Hepatocyte (in vitro differentiated cells): ENCODE measurements around the gene DEPDC4. TPM values are rescaled to one million over a fixed set of nuclear protein-coding genes. Genes with fewer than 3 reads are reported as not detected.

ENCODE experiments used
- DNase-seq: peaks from one replicate; pipeline ENCODE4 v3.0.0-alpha.2; 2016; ENCODE audit warnings: low spot score
- H2AFZ ChIP-seq: fragments of 200-600 bp; sonication (generic); 2 replicates; pipeline ENCODE4 v1.6.0; 2016; ENCODE audit warnings: antibody characterized with exemption, mild to moderate bottlenecking
- H3K27ac ChIP-seq: fragments of 200-600 bp; sonication (generic); 2 replicates; pipeline ENCODE4 v1.5.1; 2016; ENCODE audit warnings: mild to moderate bottlenecking
- H3K27me3 ChIP-seq: fragments of 200-600 bp; sonication (generic); 2 replicates; pipeline ENCODE4 v1.6.1; 2016
- H3K36me3 ChIP-seq: fragments of 200-600 bp; sonication (generic); replicated peaks from 2 replicates; pipeline ENCODE4 v1.5.1; 2016; ENCODE audit warnings: low read depth; ENCODE audit not compliant: insufficient read depth
- H3K4me1 ChIP-seq: fragments of 200-600 bp; sonication (generic); 2 replicates; pipeline ENCODE4 v1.5.1; 2016; ENCODE audit warnings: mild to moderate bottlenecking, moderate library complexity; ENCODE audit not compliant: insufficient read depth
- H3K4me2 ChIP-seq: fragments of 200-600 bp; sonication (generic); 2 replicates; pipeline ENCODE4 v1.6.0; 2016
- H3K4me3 ChIP-seq: fragments of 200-600 bp; sonication (generic); 2 replicates; pipeline ENCODE4 v1.5.1; 2016; ENCODE audit warnings: mild to moderate bottlenecking
- H3K79me2 ChIP-seq: fragments of 200-600 bp; sonication (generic); 2 replicates; pipeline ENCODE4 v1.6.0; 2017; ENCODE audit warnings: mild to moderate bottlenecking
- H3K9me2 ChIP-seq: fragments of 200-600 bp; sonication (generic); replicated peaks from 2 replicates; pipeline ENCODE4 v1.6.0; 2017; ENCODE audit warnings: mild to moderate bottlenecking; ENCODE audit not compliant: insufficient read depth
- H3K9me3 ChIP-seq: fragments of 200-600 bp; sonication (generic); 2 replicates; pipeline ENCODE4 v1.5.1; 2016; ENCODE audit warnings: low read depth, mild to moderate bottlenecking
- H4K20me1 ChIP-seq: fragments of 200-600 bp; sonication (generic); 2 replicates; pipeline ENCODE4 v1.6.0; 2016; ENCODE audit warnings: mild to moderate bottlenecking; ENCODE audit not compliant: insufficient read depth, poor library complexity, severe bottlenecking
- EZH2 ChIP-seq: fragments of 200-600 bp; sonication (generic); IDR thresholded peaks from 2 replicates; pipeline ENCODE4 v1.6.1; 2016; ENCODE audit warnings: antibody characterized with exemption, mild to moderate bottlenecking, borderline replicate concordance
- EZH2phosphoT487 ChIP-seq: fragments of 200-600 bp; sonication (generic); IDR thresholded peaks from one replicate; pipeline ENCODE4 v1.6.1; 2018; ENCODE audit warnings: antibody characterized with exemption, mild to moderate bottlenecking, low read depth, moderate library complexity; ENCODE audit not compliant: unreplicated experiment, severe bottlenecking
- WGBS: methylation state at CpG from one replicate; pipeline ENCODE4 v1.1.6; 2016; ENCODE audit warnings: low lambda C conversion rate; ENCODE audit errors: missing lambda C conversion rate; 5-methylcytosine and 5-hydroxymethylcytosine counted together
- polyA plus RNA-seq: library from polyadenylated mRNA; unstranded; fragments of >200 nt; fragmentation: Nextera tagmentation; extraction: Ambion mirVana; gene quantifications from 2 replicates; pipeline ENCODE4 v1.2.1, GENCODE V29; 2016
- total RNA-seq: library from RNA; depleted of rRNA; stranded (reverse); fragments of >200 nt; gene quantifications from 2 replicates; pipeline ENCODE4 v1.2.3, GENCODE V29; 2014
- TF ChIP-seq, protein P1 (sequence below): fragments of 200-600 bp; sonication (generic); IDR thresholded peaks from 2 replicates; pipeline ENCODE4 v1.5.1; 2016; ENCODE audit warnings: antibody characterized with exemption, mild to moderate bottlenecking; ENCODE audit not compliant: poor library complexity

Gene DEPDC4
- total and polyA plus RNA-seq, 2 experiments from 2014 or later = 0.69 to 1.3 TPM

DNA sequence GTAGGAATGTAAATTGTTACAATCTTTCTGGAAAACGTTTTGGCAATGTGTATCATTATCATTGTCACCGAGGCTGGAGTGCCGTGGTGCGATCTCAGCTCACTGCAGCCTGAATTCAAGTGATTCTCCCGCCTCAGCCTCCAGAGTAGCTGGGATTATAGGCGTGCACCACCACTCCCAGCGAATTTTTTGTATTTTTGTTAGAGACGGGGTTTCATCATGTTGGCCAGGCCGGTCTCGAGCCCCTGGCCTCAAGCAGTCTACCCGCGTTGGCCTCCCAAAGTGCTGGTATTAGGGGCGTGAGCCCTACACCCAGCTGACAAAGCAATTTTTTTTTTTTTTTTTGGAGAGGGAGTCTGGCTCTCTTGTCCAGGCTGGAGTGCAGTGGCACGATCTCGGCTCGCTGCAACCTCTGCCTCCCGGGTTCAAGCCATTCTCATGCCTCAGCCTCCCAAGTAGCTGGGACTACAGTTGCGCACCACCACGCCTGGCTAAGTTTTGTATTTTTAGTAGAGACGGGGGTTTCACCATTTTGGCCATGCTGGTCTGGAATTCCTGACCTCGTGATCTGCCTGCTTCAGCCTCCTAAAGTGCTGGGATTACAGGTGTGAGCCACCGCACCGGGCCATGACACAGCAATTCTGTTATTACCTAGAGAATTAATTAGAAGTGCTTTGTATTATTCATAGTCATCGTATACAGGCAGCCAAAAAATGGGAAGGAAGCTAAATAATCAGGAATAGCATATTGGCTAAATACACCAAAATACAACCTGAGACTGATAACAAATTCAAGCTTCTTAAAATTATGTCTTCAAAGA lies 65.1 kb downstream of the DEPDC4 start:
- H3K79me2 ChIP-seq = peaks cover 53% of the 10 kb centered on the region
- no peaks in the 10 kb centered on the region for H3K9me3 ChIP-seq
- H3K4me3 ChIP-seq = peak overlapping the region; percentile 38
- peaks cover 9% of the 10 kb centered on the region for H3K4me1 ChIP-seq
- no peaks in the 10 kb centered on the region for H4K20me1 ChIP-seq
- no peaks in the 10 kb centered on the region for H3K27me3 ChIP-seq
- WGBS = 85% methylated on average over 23 of the region's 24 CpGs
- H3K4me2 ChIP-seq = peak overlapping the region; percentile 79
- H3K9me2 ChIP-seq = no peaks in the 10 kb centered on the region
- no peaks in the 10 kb centered on the region for H3K36me3 ChIP-seq
- peak overlapping the region; percentile 40 for H2AFZ ChIP-seq
- DNase-seq = no peak
- no peak for TF ChIP-seq EZH2phosphoT487
- TF ChIP-seq, protein P1, sequence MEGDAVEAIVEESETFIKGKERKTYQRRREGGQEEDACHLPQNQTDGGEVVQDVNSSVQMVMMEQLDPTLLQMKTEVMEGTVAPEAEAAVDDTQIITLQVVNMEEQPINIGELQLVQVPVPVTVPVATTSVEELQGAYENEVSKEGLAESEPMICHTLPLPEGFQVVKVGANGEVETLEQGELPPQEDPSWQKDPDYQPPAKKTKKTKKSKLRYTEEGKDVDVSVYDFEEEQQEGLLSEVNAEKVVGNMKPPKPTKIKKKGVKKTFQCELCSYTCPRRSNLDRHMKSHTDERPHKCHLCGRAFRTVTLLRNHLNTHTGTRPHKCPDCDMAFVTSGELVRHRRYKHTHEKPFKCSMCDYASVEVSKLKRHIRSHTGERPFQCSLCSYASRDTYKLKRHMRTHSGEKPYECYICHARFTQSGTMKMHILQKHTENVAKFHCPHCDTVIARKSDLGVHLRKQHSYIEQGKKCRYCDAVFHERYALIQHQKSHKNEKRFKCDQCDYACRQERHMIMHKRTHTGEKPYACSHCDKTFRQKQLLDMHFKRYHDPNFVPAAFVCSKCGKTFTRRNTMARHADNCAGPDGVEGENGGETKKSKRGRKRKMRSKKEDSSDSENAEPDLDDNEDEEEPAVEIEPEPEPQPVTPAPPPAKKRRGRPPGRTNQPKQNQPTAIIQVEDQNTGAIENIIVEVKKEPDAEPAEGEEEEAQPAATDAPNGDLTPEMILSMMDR = no peak
- TF ChIP-seq EZH2 = no peak
- peak overlapping the region; percentile 86 for H3K27ac ChIP-seq

- under 1% methylated on average over 38 of the region's 38 CpGs for WGBS
- Histone ChIP-seq H3K36me3 (no peaks in the 10 kb centered on the region), H2AFZ (peak within 1 kb of the TSS; percentile 83), H3K27ac (peak within 1 kb of the TSS; percentile 86), H3K79me2 (peaks cover 53% of the 10 kb centered on the region), H3K9me2 (no peaks in the 10 kb centered on the region), H3K4me2 (peak within 1 kb of the TSS; percentile 96), H3K4me3 (peak within 1 kb of the TSS; percentile 98), H4K20me1 (no peaks in the 10 kb centered on the region), H3K4me1 (peaks cover 9% of the 10 kb centered on the region), H3K27me3 (no peaks in the 10 kb centered on the region), H3K9me3 (no peaks in the 10 kb centered on the region)
- no peak for TF ChIP-seq EZH2phosphoT487
- TF ChIP-seq, protein P1 = no peak
- no peak for TF ChIP-seq EZH2
- peak; percentile 96 for DNase-seq
Measured at GRCh38 chr12:100200463-100201181, 66.3 kb downstream of the DEPDC4 start, which contains the start of gene ACTR6. TSS of gene ACTR6 (plus strand) at chr12:100200815. CDS start at chr12:100200852, 37 bp downstream.

GRCh38 chr12:100199347-100200149 lies 67.3 kb downstream of the DEPDC4 start:
- Histone ChIP-seq H3K9me3 (no peaks in the 10 kb centered on the region), H3K27me3 (no peaks in the 10 kb centered on the region), H3K36me3 (no peaks in the 10 kb centered on the region), H3K4me1 (peaks cover 9% of the 10 kb centered on the region), H2AFZ (peak overlapping the region; percentile 83), H3K4me3 (peak overlapping the region; percentile 98), H3K9me2 (no peaks in the 10 kb centered on the region), H3K79me2 (peaks cover 50% of the 10 kb centered on the region), H4K20me1 (no peaks in the 10 kb centered on the region), H3K27ac (peak overlapping the region; percentile 72), H3K4me2 (peak overlapping the region; percentile 96)
- DNase-seq = peak; percentile 79
- TF ChIP-seq EZH2 (no peak), EZH2phosphoT487 (no peak)
- TF ChIP-seq, protein P1 = no peak
- WGBS = 1% methylated on average over 35 of the region's 79 CpGs
